ENCODE data around the gene DYSF. TPM values are rescaled to one million over a fixed set of nuclear protein-coding genes. Genes with fewer than 3 reads are reported as not detected.

DYSF gene
- polyA plus RNA-seq, 3 donors: 16.0 to 20.5 (median 17.0) TPM

- no peak for DNase-seq (ENCODE audit: low read depth in 3 of 3, low spot score in 2 of 3)
Observed at GRCh38 chr2:71683070-71683469, 229.7 kb downstream of the DYSF start.

DNA sequence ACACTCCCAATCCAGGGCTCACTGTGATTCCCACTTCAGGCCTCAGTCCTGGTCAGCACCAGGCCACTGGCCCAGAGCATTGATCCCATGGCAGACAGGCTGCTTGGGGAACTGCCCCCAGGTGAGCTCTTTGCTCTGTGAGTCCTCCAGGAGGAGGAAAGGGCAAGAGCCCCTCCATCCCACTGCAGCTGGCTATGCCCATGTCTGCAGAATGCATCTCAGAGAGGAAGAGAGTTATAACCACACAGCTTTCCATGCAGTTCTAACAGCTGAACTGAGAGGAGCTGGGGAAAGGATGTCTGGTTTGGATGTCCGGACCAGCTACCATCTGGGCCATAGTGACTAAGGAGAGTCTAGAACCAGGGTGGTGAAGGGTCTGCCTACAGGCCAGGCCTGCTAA, 230.3 kb downstream of the DYSF start:
- DNase-seq (ENCODE audit: low read depth in 3 of 3, low spot score in 2 of 3): no peak

- no peak for DNase-seq (ENCODE audit: low read depth in 3 of 3, low spot score in 2 of 3)
Observed at GRCh38 chr2:71684226-71685072, 231.1 kb downstream of the DYSF start.

GRCh38 chr2:71685073-71685848, 231.9 kb downstream of the DYSF start:
- DNase-seq (ENCODE audit: low read depth in 3 of 3, low spot score in 2 of 3): no peak

DNA sequence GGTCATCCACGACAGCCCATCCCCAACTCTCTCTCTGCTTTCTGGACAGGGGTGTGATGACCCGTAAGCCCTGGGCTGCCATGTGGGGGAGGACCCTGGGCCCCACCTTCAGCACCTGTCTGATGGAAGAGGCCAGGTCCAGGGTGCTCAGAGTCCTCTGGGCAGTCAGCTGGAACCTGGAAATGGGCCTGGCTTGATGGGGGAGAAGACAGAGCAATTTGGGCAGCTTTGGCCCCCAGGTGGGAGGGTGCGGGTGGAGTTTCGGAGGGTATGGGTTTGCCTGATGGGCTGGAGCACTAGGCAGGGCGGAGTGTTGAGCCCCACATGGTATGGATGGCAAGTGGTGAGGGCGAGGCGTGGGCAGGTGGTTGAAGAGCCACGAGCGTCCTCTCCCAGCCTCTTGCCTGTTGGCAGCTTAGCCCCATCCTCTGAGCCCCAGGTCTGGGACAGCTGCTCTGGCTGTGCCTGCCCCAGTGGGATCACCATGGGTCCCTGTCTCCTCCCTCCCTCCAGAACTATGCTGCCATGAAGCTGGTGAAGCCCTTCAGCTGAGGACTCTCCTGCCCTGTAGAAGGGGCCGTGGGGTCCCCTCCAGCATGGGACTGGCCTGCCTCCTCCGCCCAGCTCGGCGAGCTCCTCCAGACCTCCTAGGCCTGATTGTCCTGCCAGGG, 232.7 kb downstream of the DYSF start:
- DNase-seq (ENCODE audit: low read depth in 3 of 3, low spot score in 2 of 3): no peak

GRCh38 chr2:71686781-71687180, 233.4 kb downstream of the DYSF start:
- no peak for DNase-seq (ENCODE audit: low read depth in 3 of 3, low spot score in 2 of 3)

DNA sequence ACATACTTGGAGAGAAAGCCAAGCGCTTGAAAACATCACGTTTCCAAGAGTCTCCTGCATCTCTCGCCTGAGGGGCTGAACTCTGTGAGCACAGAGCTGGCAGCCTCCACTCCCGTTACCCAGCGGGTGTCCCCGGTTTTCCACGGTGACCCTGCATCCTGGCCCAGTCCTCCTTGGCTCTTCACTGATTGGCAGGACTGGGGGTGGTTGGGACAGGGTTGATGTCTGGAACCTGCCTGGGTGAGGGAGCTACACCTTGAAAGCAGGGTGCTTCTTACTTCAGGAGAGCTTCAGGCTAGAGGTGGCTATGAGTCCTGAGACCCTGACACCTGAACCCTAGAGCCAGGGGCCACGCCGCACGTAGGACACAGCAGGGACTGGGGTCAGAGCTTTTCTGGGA, 234.1 kb downstream of the DYSF start:
- no peak for DNase-seq (ENCODE audit: low read depth in 3 of 3, low spot score in 2 of 3)

DNA sequence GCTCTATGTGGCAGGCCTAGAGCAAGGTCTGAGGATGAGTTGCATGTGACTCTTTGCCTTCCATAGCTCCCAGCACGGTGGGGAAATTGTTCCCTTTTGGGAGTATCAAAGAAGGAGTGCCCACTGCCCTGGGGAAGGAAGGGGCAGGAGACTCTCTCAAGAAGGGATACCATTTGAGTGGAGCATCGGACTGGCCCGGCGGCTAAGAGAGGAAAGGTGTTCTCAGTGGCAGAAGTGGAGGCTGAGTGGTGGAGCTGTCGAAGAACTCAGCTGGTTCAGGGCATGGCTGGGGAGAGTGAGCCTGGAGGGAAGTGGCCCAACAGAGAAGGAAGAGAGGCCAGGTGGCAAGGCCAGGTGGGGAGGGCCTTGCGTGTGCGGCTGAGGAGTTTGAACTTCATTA, 235.2 kb downstream of the DYSF start:
- no peak for DNase-seq (ENCODE audit: low read depth in 3 of 3, low spot score in 2 of 3)

- no peak for DNase-seq (ENCODE audit: low read depth in 3 of 3, low spot score in 2 of 3)
Observed at GRCh38 chr2:71689393-71689792, 236.0 kb downstream of the DYSF start.

DNA sequence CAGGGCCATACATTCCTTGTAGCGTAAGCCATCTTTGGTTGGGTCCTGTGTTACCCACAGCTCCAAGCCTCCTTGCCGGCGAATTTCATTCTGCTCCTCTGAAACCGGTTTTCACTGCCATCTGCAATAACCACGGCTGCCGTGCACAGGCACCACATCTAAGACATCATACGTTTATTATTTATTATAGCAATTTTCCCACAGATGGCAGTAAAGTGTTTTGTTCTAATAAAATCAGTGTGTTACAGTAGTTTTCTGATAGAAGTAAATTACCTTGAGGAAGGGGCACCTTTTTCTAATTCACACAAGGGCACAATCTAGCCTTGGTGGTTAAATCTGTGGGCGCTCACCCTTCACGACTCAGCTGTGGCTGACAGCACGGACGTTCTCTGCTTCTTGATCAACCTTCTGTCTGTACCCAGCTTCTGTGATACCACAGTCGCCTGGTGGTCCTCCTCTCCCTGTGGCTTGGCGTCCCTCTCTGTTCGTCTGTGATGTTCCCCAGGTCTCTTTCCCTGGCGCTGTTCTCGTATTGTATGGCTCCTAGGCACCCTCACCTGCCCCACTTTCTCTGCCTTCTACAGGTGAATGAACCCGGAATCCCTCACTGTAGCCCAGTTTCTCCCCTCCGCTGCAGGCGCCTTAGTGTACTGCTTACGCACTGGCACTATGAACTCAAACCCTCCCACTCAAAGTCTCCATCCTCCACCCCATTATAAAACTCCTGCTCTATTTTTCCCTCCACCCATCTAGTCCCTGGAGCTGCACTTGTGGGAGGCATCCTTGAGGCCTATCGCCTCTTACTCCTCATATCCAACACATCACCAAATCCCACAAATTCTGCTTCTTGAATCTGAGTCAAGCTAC, 236.8 kb downstream of the DYSF start:
- DNase-seq (ENCODE audit: low read depth in 3 of 3, low spot score in 2 of 3): no peak

DNA sequence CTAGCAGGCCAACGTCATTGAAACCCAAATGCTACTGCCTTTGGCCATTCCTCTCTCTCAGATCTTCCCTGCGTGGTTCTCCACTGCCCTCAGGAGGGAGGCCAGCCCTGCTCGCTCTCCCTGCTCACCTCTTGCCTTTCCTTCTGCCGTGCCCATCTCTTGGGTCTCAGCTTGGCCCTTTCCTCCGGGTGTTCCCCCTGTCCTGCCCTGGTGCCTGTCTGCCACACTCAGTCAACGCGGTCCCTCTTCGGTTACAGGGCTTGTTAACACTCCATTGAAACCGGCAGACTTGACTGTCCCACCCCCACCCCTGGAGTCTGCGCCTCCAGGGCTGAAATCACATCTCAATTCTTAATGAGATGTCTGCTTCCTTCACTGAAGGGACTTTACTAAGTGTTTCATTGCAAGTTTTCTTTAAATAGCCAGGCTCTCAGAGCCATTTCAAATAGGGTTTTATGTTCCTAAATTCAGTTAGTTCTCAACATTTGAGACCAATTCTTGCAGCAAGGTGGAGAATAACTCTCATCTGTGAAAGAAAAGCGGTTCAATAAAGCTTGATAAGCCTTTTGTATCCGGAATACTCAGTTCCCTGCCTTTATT, 237.6 kb downstream of the DYSF start:
- no peak for DNase-seq (ENCODE audit: low read depth in 3 of 3, low spot score in 2 of 3)

GRCh38 chr2:71691747-71692441, 238.5 kb downstream of the DYSF start:
- no peak for DNase-seq (ENCODE audit: low read depth in 3 of 3, low spot score in 2 of 3)

DNA sequence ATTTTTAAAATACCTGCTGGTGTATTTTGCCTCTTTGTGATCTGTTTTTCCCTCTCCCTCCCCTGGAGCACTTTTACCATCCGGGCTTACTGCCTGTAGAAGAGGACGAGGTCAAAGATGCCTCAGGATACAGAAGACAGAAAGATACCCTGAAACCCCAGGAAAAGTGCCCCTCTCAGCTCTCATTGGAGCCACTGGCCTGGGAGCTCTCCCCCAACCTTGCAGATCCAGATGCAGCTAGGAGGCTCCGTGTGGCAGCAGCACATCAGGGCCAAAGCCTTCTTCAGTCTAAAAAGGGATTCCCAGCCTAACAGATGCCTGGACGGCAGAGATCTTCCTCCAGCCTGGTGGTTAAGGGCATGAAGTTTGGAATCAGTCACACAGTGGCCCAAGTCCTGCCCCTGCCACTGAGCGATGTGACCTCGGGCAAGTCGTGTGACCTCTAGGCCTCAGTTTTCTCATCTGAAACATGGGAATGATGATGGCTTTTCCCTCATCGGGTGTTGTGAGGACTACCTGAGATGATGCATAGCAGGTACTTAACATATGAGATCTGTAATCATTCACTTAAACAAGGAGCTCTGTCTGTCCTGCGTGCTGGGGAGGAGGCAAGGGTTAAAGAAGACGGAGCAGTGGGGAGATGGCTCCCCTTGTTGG, 239.4 kb downstream of the DYSF start:
- no peak for DNase-seq (ENCODE audit: low read depth in 3 of 3, low spot score in 2 of 3)

DNA sequence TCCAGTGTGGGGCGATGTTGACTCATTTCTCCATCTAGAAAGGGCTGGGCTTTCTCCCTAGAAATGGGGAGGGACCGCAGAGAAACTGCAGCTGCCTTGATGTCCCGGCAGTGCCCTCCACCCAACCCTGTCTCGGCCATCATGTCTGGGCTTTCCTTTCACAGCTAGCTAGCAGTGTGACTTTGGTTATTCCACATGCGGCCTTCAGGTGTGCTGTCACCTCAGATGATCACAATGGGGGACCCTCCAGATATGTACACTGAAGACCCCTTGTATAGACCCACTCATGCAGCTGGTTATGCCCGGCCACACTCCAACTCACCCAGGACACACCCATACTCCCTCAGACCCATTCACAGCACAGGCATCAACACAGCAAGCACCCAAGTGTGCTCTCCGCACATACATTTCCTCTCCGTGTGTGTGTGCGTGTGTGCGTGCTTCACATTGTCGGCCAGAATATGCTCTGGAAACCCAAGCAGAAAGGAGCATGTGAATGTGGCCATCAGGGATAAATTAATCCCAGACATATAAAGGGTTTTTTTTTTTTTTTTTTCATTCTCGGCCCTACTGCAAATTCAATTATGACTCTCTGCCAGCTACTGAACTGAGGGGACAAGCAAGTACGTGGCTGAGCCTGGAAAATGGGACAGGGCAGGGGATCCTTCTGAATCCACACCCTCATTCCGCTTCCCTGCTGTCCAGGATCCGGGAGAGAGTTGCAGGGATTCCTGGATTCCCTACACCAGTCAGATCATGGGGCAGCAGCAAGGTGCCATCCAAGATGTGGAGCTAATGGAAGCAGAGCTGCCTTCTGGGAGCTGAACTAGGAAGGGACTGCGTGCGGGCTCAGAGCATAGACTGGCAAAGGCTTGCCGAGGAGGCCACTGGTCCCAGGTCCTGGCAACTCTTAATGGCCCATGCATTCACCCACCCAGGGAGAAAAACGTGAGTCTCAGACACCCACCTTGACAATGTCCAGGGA, 240.2 kb downstream of the DYSF start:
- DNase-seq (ENCODE audit: low read depth in 3 of 3, low spot score in 2 of 3): no peak

GRCh38 chr2:71694501-71695234, 241.3 kb downstream of the DYSF start:
- DNase-seq (ENCODE audit: low read depth in 3 of 3, low spot score in 2 of 3): no peak

DNA sequence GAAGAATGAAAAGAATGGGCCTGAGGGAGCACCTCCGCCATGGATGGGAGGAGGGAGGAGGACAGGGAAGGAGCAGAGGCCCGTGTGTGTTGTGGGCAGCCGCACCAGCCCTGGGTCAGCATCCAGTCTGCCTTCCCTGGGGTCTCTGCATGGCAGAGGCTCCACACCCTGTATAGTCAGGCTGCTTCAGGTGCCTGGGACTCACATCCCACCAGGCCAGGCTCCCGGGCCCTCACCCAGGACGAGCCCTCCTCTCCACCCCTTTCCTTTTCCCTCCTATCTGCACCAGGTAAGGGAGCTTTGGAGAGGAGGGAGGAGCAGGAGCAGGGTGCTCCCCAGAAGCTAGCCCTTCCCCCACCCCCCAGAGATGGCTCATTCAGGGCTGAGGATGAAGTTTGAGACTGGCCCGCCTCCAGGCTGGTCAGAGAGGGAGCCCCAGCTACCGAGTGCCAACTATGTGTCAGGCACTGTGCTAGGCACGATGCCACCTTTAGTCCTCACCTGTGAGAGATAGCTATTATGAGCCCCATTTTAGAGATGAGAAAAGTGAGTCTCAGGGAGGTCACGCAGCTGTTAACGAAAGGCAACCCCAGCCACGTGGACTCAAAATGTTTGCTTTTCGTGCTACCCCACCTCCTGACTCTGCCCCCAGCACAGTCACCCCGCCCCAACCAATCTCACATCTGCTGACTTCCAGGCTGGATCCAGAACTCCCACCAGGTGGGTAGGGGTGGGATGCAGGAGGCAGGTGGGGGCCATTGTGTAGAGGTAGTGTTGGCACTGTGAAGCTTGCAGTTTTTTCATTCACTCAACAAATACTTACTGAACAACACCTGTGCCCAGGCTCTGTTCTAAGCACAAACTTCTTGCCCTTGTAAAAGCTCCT, 242.1 kb downstream of the DYSF start:
- no peak for DNase-seq (ENCODE audit: low read depth in 3 of 3, low spot score in 2 of 3)

Data from right renal cortex interstitium (tissue), 3 donors.